IPS DF 6.9 (cell line): ENCODE data around the gene PPT2.

Source experiments
- DNase-seq: peaks from one replicate; pipeline ENCODE4 v3.0.0-alpha.2; 2013; ENCODE audit warnings: low read depth, low spot score
- H3K27ac ChIP-seq: one replicate; pipeline ENCODE4 v1.5.1; 2013; ENCODE audit warnings: low read length, control low read depth
- H3K27me3 ChIP-seq: 2 replicates; pipeline ENCODE4 v1.6.1; 2013; ENCODE audit warnings: mild to moderate bottlenecking, low read length; ENCODE audit not compliant: control insufficient read depth, insufficient read depth
- H3K36me3 ChIP-seq: 2 replicates; pipeline ENCODE4 v1.6.1; 2013; ENCODE audit warnings: low read length; ENCODE audit not compliant: control insufficient read depth, insufficient read depth
- H3K4me1 ChIP-seq: 2 replicates; pipeline ENCODE4 v1.6.1; 2013; ENCODE audit warnings: low read length; ENCODE audit not compliant: control insufficient read depth, insufficient read depth
- H3K4me3 ChIP-seq: 2 replicates; pipeline ENCODE4 v1.5.1; 2013; ENCODE audit warnings: mild to moderate bottlenecking, low read length
- H3K9me3 ChIP-seq: 2 replicates; pipeline ENCODE4 v1.6.1; 2013; ENCODE audit warnings: low read length, inconsistent platforms; ENCODE audit not compliant: control insufficient read depth, insufficient read depth
- WGBS: extraction: QIAGEN DNeasy Blood & Tissue Kit; methylation state at CpG from one replicate; pipeline ENCODE4 v1.1.7; 2013; ENCODE audit warnings: mixed read lengths, missing lambda C conversion rate; ENCODE audit not compliant: insufficient read length, insufficient coverage; 5-methylcytosine and 5-hydroxymethylcytosine counted together

Gene PPT2

GRCh38 chr6:32152769-32153563, 975 bp upstream of the PPT2 start:
- no peaks in the 10 kb centered on the region for H3K9me3 ChIP-seq
- H3K36me3 ChIP-seq = no peaks in the 10 kb centered on the region
- peaks cover 9% of the 10 kb centered on the region for H3K4me1 ChIP-seq
- no CpG with 5 or more reads among the region's 35 CpGs for WGBS
- DNase-seq = no peak
- H3K4me3 ChIP-seq = peak overlapping the region; percentile 68; the same call in 1 of the 2 replicates
- no peak overlapping the region for H3K27ac ChIP-seq
- no peaks in the 10 kb centered on the region for H3K27me3 ChIP-seq

DNA sequence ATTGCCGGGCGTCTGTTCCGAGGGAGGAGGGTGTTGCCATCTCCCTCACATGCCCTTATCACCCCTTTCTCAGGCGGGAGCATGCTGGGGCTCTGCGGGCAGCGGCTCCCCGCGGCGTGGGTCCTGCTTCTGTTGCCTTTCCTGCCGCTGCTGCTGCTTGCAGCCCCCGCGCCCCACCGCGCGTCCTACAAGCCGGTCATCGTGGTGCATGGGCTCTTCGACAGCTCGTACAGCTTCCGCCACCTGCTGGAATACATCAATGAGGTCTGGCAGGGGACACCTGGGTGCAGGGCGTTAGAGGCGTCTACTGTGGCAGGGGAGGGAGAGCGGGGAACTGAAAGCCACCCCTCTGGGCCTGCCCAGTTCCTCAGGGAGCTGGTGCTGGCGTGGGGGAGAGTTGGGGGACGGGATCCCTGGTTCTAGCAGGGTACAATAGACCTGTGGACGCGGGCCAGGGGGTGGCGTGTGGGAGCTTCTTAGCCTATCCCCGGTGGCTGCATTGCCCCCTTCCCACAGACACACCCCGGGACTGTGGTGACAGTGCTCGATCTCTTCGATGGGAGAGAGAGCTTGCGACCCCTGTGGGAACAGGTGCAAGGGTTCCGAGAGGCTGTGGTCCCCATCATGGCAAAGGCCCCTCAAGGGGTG, 697 bp downstream of the PPT2 start:
- Histone ChIP-seq H3K27ac (no peak overlapping the region), H3K4me3 (peak overlapping the region; percentile 68; the same call in 1 of the 2 replicates), H3K27me3 (no peaks in the 10 kb centered on the region), H3K9me3 (no peaks in the 10 kb centered on the region), H3K36me3 (no peaks in the 10 kb centered on the region), H3K4me1 (peaks cover 6% of the 10 kb centered on the region)
- no peak for DNase-seq
- no CpG with 5 or more reads among the region's 34 CpGs for WGBS

GRCh38 chr6:32156891-32157290, 3.0 kb downstream of the PPT2 start:
- Histone ChIP-seq H3K4me3 (no peak overlapping the region), H3K27ac (no peak overlapping the region), H3K27me3 (no peaks in the 10 kb centered on the region), H3K9me3 (no peaks in the 10 kb centered on the region), H3K4me1 (peaks cover 2% of the 10 kb centered on the region; the same call in 1 of the 2 replicates), H3K36me3 (no peaks in the 10 kb centered on the region)
- no CpG with 5 or more reads among the region's 9 CpGs for WGBS
- DNase-seq = no peak

DNA sequence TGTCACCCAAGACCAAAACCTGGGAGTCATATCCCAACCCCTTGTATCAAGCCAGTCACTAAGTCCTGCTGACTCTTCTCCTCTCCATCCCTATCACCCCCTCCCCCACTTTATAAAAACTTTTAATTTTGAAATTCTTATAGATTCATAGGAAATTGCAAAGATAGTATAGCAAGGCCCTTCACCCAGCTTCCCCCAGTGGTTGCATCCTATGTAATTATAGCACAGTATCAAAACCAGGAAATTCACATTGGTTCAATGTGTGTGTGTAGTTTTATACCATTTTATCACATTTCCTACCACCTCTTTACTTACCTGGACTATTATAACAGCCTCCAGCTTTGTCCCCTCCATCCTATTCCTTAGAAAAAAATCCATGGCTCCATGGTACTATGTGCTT, 4.1 kb downstream of the PPT2 start:
- no peaks in the 10 kb centered on the region for H3K4me1 ChIP-seq
- no peaks in the 10 kb centered on the region for H3K9me3 ChIP-seq
- H3K4me3 ChIP-seq = no peak overlapping the region
- no peaks in the 10 kb centered on the region for H3K27me3 ChIP-seq
- DNase-seq = no peak
- H3K27ac ChIP-seq = no peak overlapping the region
- H3K36me3 ChIP-seq = no peaks in the 10 kb centered on the region; the same call in 1 of the 2 replicates

DNA sequence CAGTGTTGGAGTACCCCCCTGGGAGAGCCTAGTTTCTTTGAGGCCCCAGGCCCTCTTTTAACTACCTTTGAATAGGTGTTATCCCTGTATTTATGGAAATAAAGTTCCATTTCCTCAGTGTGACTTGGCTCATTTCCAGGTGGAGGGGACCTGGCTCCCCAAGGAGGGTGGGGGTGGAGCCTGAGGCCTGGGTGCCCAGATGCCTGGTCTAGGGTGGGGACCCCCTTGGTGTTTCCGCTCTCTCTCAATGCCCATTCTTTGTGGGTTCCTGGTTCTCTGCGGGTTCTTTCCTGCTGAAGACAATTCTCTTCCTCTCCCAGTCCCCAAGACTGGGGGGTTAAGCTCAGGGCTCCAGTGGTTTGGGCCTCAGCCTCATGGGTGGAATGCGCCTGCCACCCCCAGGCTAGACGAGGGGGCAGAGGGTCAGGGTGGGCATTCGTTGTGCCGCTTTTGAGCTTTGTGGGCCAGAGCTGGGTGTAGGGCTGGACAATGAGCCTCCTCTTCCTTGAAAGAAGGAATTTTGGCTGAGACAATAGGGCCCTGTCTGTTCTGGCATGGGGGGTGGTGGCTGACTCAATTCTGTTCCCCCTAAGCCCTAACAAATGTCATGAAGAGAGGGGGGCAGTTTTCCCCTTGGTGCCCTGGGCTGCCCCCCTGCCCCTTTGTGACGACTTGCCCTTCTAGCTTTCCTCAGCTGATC, 9.8 kb downstream of the PPT2 start:
- no CpG with 5 or more reads among the region's 7 CpGs for WGBS
- DNase-seq = no peak
- Histone ChIP-seq H3K9me3 (no peaks in the 10 kb centered on the region), H3K27me3 (no peaks in the 10 kb centered on the region), H3K4me1 (peaks cover 2% of the 10 kb centered on the region; the same call in 1 of the 2 replicates), H3K27ac (no peak overlapping the region), H3K36me3 (peaks cover 4% of the 10 kb centered on the region; the same call in 1 of the 2 replicates), H3K4me3 (no peak overlapping the region)

DNA sequence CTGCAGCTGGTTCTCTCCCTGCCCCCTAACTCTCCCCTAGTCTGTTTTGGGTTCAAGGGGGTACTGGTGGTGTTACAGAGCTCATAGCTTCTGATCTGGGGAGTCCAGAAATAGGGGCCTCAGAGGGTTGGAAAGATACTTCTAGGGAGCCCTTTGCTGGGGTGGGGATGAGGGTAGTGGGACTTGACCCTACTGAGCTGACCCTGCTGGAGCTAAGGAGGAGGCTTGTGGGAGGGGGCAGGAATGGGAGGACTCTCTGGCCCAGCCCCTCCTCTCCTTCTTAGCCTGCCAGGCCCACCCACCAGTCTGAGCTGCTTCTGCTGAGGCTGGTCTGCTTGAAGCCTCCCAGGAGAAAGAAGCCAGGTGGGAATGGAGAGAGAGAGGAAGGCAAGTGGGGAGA, 10.4 kb downstream of the PPT2 start, which contains the start of gene EGFL8:
Gene EGFL8 (plus strand): TSS at position 301 of the 400 bp plus-strand sequence. CDS start 1,571 bp downstream, outside the sequence.
- no peak for DNase-seq
- Histone ChIP-seq H3K9me3 (no peaks in the 10 kb centered on the region), H3K36me3 (peaks cover 4% of the 10 kb centered on the region; the same call in 1 of the 2 replicates), H3K27me3 (no peaks in the 10 kb centered on the region), H3K4me3 (no peak within 1 kb of the TSS), H3K27ac (no peak within 1 kb of the TSS), H3K4me1 (peaks cover 2% of the 10 kb centered on the region; the same call in 1 of the 2 replicates)

DNA sequence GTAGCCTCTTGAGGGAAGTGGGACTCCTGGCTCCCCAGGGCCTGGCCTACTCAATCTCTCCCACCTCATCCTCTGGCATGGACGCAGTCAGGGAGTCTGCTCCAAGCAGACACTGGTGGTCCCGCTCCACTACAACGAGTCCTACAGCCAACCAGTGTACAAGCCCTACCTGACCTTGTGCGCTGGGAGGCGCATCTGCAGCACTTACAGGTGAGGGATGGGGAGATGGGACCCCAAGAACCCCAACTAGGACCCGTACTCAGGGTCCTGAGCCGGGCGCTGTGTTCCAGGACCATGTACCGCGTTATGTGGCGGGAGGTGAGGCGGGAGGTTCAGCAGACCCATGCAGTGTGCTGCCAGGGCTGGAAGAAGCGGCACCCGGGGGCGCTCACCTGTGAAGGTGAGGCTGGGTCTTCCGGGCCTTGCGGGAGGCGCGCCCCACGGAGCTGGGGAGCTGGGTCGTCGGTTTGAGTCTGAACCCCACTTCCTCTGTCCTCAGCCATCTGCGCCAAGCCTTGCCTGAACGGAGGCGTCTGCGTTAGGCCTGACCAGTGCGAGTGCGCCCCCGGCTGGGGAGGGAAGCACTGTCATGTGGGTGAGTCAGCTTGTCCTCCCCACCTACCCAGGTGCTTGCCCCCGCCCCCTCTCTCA, 12.6 kb downstream of the PPT2 start:
- Histone ChIP-seq H3K9me3 (no peaks in the 10 kb centered on the region), H3K27me3 (no peaks in the 10 kb centered on the region), H3K27ac (no peak overlapping the region), H3K36me3 (peaks cover 22% of the 10 kb centered on the region; the same call in 1 of the 2 replicates), H3K4me1 (peaks cover 2% of the 10 kb centered on the region; the same call in 1 of the 2 replicates), H3K4me3 (no peak overlapping the region)
- WGBS = no CpG with 5 or more reads among the region's 30 CpGs
- DNase-seq = no peak

DNA sequence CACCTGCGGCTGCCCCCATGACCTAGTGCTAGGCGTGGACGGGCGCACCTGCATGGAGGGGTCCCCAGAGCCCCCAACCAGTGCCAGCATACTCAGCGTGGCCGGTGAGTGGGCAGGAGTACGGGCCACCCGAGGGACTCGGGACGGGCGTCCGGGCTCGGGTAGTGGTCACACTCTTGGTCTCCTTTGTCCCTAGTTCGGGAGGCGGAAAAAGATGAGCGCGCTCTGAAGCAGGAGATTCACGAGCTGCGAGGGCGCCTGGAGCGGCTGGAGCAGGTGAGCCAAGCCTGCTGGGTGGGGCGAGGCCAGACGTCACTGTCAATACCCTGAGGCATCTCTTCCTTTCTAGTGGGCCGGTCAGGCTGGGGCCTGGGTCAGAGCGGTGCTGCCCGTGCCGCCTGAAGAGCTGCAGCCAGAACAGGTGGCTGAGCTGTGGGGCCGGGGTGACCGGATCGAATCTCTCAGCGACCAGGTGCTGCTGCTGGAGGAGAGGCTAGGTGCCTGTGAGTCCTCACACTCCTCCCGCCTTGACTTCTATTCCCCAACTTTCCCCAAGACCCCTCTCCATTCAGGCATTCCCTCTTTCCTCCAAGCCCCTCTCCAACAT, 13.3 kb downstream of the PPT2 start:
- WGBS = no CpG with 5 or more reads among the region's 32 CpGs
- H3K9me3 ChIP-seq = no peaks in the 10 kb centered on the region
- no peaks in the 10 kb centered on the region for H3K27me3 ChIP-seq
- H3K27ac ChIP-seq = no peak overlapping the region
- H3K36me3 ChIP-seq = peaks cover 22% of the 10 kb centered on the region; the same call in 1 of the 2 replicates
- no peak overlapping the region for H3K4me3 ChIP-seq
- peaks cover 2% of the 10 kb centered on the region; the same call in 1 of the 2 replicates for H3K4me1 ChIP-seq
- no peak for DNase-seq

- Histone ChIP-seq H3K36me3 (peaks cover 22% of the 10 kb centered on the region; the same call in 1 of the 2 replicates), H3K27ac (no peak overlapping the region), H3K4me3 (no peak overlapping the region), H3K4me1 (peaks cover 2% of the 10 kb centered on the region), H3K27me3 (no peaks in the 10 kb centered on the region), H3K9me3 (no peaks in the 10 kb centered on the region)
- WGBS = no CpG with 5 or more reads among the region's 6 CpGs
- DNase-seq = no peak
These were observed 13.9 kb downstream of the PPT2 start for GRCh38 chr6:32167761-32168262.
